Omental fat pad (tissue), 4 donors: ENCODE results near the gene TMIE. TPM values are rescaled to one million over a fixed set of nuclear protein-coding genes. Genes with fewer than 3 reads are reported as not detected.
A peak's percentile ranks its signal among the peaks of the same experiment; 100 is the strongest.

ENCODE experiments used
- ATAC-seq: fragments of 150-250 bp; one replicate; pipeline ENCODE4 v1.9.1; 2016; ENCODE audit warnings: mild to moderate bottlenecking, moderate library complexity; ENCODE audit not compliant: low FRiP score
- DNase-seq: peaks from one replicate; pipeline ENCODE4 v3.0.0-alpha.2; 2019; ENCODE audit warnings: low spot score
- CTCF ChIP-seq, 3 donors: fragments of 450-650 bp; IDR thresholded peaks; one replicate each; pipeline ENCODE4 v1.5.1; 2016 to 2017; ENCODE audit warnings: antibody characterized with exemption in 3 of 3, mild to moderate bottlenecking in 3 of 3, moderate library complexity in 2 of 3
- total RNA-seq, 4 donors: library from RNA; depleted of rRNA; stranded (reverse); fragments of >200 nt; gene quantifications; one replicate each; pipeline ENCODE4 v1.1.0, GENCODE V29; 2016

TMIE gene
- total RNA-seq, 4 donors from 2014 or later = 0.79 TPM; not detected in 3

GRCh38 chr3:46713050-46713897 is 12.1 kb downstream of the TMIE start:
- no peak for ATAC-seq
- no peak for DNase-seq
- TF ChIP-seq CTCF (IDR thresholded peaks at IDR 0.05) = no peak

- ATAC-seq = no peak
- no peak for TF ChIP-seq CTCF (IDR thresholded peaks at IDR 0.05)
- no peak for DNase-seq
Observed at GRCh38 chr3:46713898-46714552, 12.8 kb downstream of the TMIE start.

GRCh38 chr3:46714728-46715506 is 13.7 kb downstream of the TMIE start:
- TF ChIP-seq CTCF (IDR thresholded peaks at IDR 0.05) = no peak
- no peak for ATAC-seq
- DNase-seq = peak; percentile 3

- ATAC-seq (no peak), DNase-seq (peak; percentile 17)
- TF ChIP-seq CTCF (IDR thresholded peaks at IDR 0.05) = no peak
Observed at GRCh38 chr3:46715507-46716175, 14.4 kb downstream of the TMIE start.

- no peak for TF ChIP-seq CTCF (IDR thresholded peaks at IDR 0.05)
- DNase-seq = peak; percentile 11
- ATAC-seq = no peak
Observed at GRCh38 chr3:46716461-46717441, 15.6 kb downstream of the TMIE start.
